HEK293 (cell line): ENCODE measurements around the gene TMEM106C.

Source experiments
- ATF2 ChIP-seq: fragments of 450-650 bp; formaldehyde crosslinking; IDR thresholded peaks from 2 replicates; pipeline ENCODE4 v1.5.1; 2016; ENCODE audit warnings: missing biosample characterization, missing genetic modification characterization, low read depth
- BCL11A ChIP-seq: fragments of 450-650 bp; formaldehyde crosslinking; IDR thresholded peaks from 2 replicates; pipeline ENCODE4 v1.5.1; 2016; ENCODE audit warnings: low read depth, missing biosample characterization, missing genetic modification characterization
- CTCF ChIP-seq: fragments of 450-650 bp; formaldehyde crosslinking; IDR thresholded peaks from 2 replicates; pipeline ENCODE4 v1.5.1; 2016; ENCODE audit warnings: missing biosample characterization, missing genetic modification characterization
- FEZF1 ChIP-seq: fragments of 450-650 bp; formaldehyde crosslinking; IDR thresholded peaks from 2 replicates; pipeline ENCODE4 v1.5.1; 2016; ENCODE audit warnings: missing biosample characterization, missing genetic modification characterization
- PRDM1 ChIP-seq: fragments of 450-650 bp; formaldehyde crosslinking; IDR thresholded peaks from 2 replicates; pipeline ENCODE4; 2016; ENCODE audit warnings: missing biosample characterization, missing genetic modification characterization
- TCF7L2 ChIP-seq: IDR thresholded peaks from 2 replicates; pipeline ENCODE4 v1.6.1; 2011; ENCODE audit warnings: low read depth, mild to moderate bottlenecking, inconsistent platforms, low read length, moderate library complexity, borderline replicate concordance
- YY1 ChIP-seq: fragments of 450-650 bp; formaldehyde crosslinking; IDR thresholded peaks from 2 replicates; pipeline ENCODE4 v1.5.1; 2018; ENCODE audit warnings: missing biosample characterization, missing genetic modification characterization
- YY2 ChIP-seq: fragments of 450-650 bp; formaldehyde crosslinking; IDR thresholded peaks from 2 replicates; pipeline ENCODE4 v1.5.1; 2016; ENCODE audit warnings: missing biosample characterization, missing genetic modification characterization
- ZBTB1 ChIP-seq: fragments of 450-650 bp; formaldehyde crosslinking; IDR thresholded peaks from 2 replicates; pipeline ENCODE4 v1.5.1; 2016; ENCODE audit warnings: missing biosample characterization, missing genetic modification characterization
- ZBTB11 ChIP-seq: fragments of 450-650 bp; formaldehyde crosslinking; conservative IDR thresholded peaks from 2 replicates; pipeline ENCODE4 v1.5.1; 2016; ENCODE audit warnings: low read depth, missing biosample characterization, missing genetic modification characterization
- ZBTB17 ChIP-seq: fragments of 450-650 bp; formaldehyde crosslinking; IDR thresholded peaks from 2 replicates; pipeline ENCODE4 v1.5.1; 2016; ENCODE audit warnings: missing biosample characterization, missing genetic modification characterization
- ZNF623 ChIP-seq: fragments of 450-650 bp; formaldehyde crosslinking; IDR thresholded peaks from 2 replicates; pipeline ENCODE4 v1.5.1; 2016; ENCODE audit warnings: missing biosample characterization, missing genetic modification characterization
- ZNF658 ChIP-seq: fragments of 450-650 bp; formaldehyde crosslinking; IDR thresholded peaks from 2 replicates; pipeline ENCODE4; 2016; ENCODE audit warnings: missing biosample characterization, missing genetic modification characterization

GRCh38 chr12:47989666-47990065 lies 26.3 kb downstream of the TMEM106C start:
- TF ChIP-seq CTCF (tag by site-specific recombination) (no peak), PRDM1 (tag by site-specific recombination) (no peak), TCF7L2 (no peak), ZBTB11 (tag by site-specific recombination) (no peak), ZNF658 (tag by site-specific recombination) (no peak), FEZF1 (no peak), YY1 (tag by site-specific recombination) (no peak), BCL11A (no peak), YY2 (tag by site-specific recombination) (no peak), ATF2 (no peak), ZNF623 (no peak), ZBTB17 (no peak), ZBTB1 (tag by site-specific recombination) (no peak)
